Astrocyte (in vitro differentiated cells and primary cell): ENCODE measurements around the gene CCR3. TPM values are rescaled to one million over a fixed set of nuclear protein-coding genes. Genes with fewer than 3 reads are reported as not detected.

Experiments
- DNase-seq: peaks from one replicate; pipeline ENCODE4 v3.0.0-alpha.2; 2010; ENCODE audit warnings: low read depth
- FAIRE-seq: peaks from 2 replicates; lab custom pipeline; 2011; peaks lifted over from hg19 to GRCh38; lab: Jason Lieb, UNC
- H2AFZ ChIP-seq: 2 replicates; pipeline ENCODE4 v1.6.0; 2012; ENCODE audit warnings: low read depth, low read length, inconsistent platforms
- H3K27ac ChIP-seq: 2 replicates; pipeline ENCODE4 v1.5.1; 2011; ENCODE audit warnings: low read depth, low read length, inconsistent platforms
- H3K27me3 ChIP-seq: 2 replicates; pipeline ENCODE4 v1.6.0; 2011; ENCODE audit warnings: low read length, inconsistent platforms; ENCODE audit not compliant: insufficient read depth
- H3K36me3 ChIP-seq: 2 replicates; pipeline ENCODE4 v1.5.1; 2011; ENCODE audit warnings: low read length, inconsistent platforms; ENCODE audit not compliant: insufficient read depth
- H3K4me1 ChIP-seq: 2 replicates; pipeline ENCODE4 v1.5.1; 2011; ENCODE audit warnings: low read length, inconsistent platforms; ENCODE audit not compliant: insufficient read depth
- H3K4me2 ChIP-seq: 2 replicates; pipeline ENCODE4 v1.6.0; 2012; ENCODE audit warnings: low read length, inconsistent platforms
- H3K4me3 ChIP-seq: 2 replicates; pipeline ENCODE4 v1.5.1; 2011; ENCODE audit warnings: low read depth, mild to moderate bottlenecking, low read length, inconsistent platforms; ENCODE audit not compliant: insufficient read depth
- H3K79me2 ChIP-seq: 2 replicates; pipeline ENCODE4 v1.6.0; 2012; ENCODE audit warnings: mild to moderate bottlenecking, low read length, inconsistent platforms; ENCODE audit not compliant: insufficient read depth
- H3K9ac ChIP-seq: 2 replicates; pipeline ENCODE4 v1.6.0; 2012; ENCODE audit warnings: mild to moderate bottlenecking, low read length, inconsistent platforms
- H3K9me3 ChIP-seq: 2 replicates; pipeline ENCODE4 v1.5.1; 2012; ENCODE audit warnings: low read depth, mild to moderate bottlenecking, low read length, inconsistent platforms; ENCODE audit not compliant: insufficient read depth
- H4K20me1 ChIP-seq: 2 replicates; pipeline ENCODE4 v1.6.0; 2012; ENCODE audit warnings: low read length, inconsistent platforms; ENCODE audit not compliant: insufficient read depth
- H3K27ac Mint-ChIP-seq: one replicate; pipeline ENCODE4 v1.8.0; 2021; ENCODE audit warnings: mild to moderate bottlenecking, mixed read lengths; ENCODE audit not compliant: unreplicated experiment
- H3K27me3 Mint-ChIP-seq: one replicate; pipeline ENCODE4 v1.8.0; 2021; ENCODE audit warnings: low read depth, mixed read lengths; ENCODE audit not compliant: unreplicated experiment
- H3K36me3 Mint-ChIP-seq: one replicate; pipeline ENCODE4 v1.8.0; 2021; ENCODE audit warnings: low read depth, mixed read lengths; ENCODE audit not compliant: unreplicated experiment
- H3K4me1 Mint-ChIP-seq: one replicate; pipeline ENCODE4 v1.8.0; 2021; ENCODE audit warnings: low read depth, mixed read lengths; ENCODE audit not compliant: unreplicated experiment
- H3K4me3 Mint-ChIP-seq: one replicate; pipeline ENCODE4 v1.8.0; 2021; ENCODE audit warnings: mild to moderate bottlenecking, moderate library complexity, mixed read lengths; ENCODE audit not compliant: unreplicated experiment
- H3K9me3 Mint-ChIP-seq: one replicate; pipeline ENCODE4 v1.8.0; 2021; ENCODE audit warnings: mild to moderate bottlenecking, mixed read lengths; ENCODE audit not compliant: unreplicated experiment
- EZH2 ChIP-seq: IDR thresholded peaks from 2 replicates; pipeline ENCODE4 v1.6.1; 2012; ENCODE audit warnings: mild to moderate bottlenecking, low read length, inconsistent platforms; ENCODE audit not compliant: insufficient read depth
- total RNA-seq: library from RNA; stranded (reverse); gene quantifications from 2 replicates; pipeline ENCODE4 v1.2.1, GENCODE V29; 2021
- TF ChIP-seq, protein P1 (sequence below): IDR thresholded peaks from 2 replicates; pipeline ENCODE4 v1.5.1; 2011; ENCODE audit warnings: low read depth, mild to moderate bottlenecking, inconsistent platforms, low read length, moderate library complexity; ENCODE audit not compliant: insufficient read depth

CCR3 gene
- total RNA-seq, 1 donor from 2014 or later = not detected

GRCh38 chr3:46281551-46281950, 39.3 kb downstream of the CCR3 start:
- Histone ChIP-seq H3K4me1 (no peaks in the 10 kb centered on the region), H3K9me3 (no peaks in the 10 kb centered on the region), H2AFZ (no peak overlapping the region), H4K20me1 (no peaks in the 10 kb centered on the region), H3K4me2 (no peak overlapping the region), H3K4me3 (no peak overlapping the region), H3K27ac (no peak overlapping the region), H3K79me2 (no peaks in the 10 kb centered on the region), H3K27me3 (peaks cover 6% of the 10 kb centered on the region), H3K9ac (no peak overlapping the region), H3K36me3 (no peaks in the 10 kb centered on the region)
- H3K4me1 Mint-ChIP-seq = no peaks in the 10 kb centered on the region
- DNase-seq = no peak
- peaks cover 17% of the 10 kb centered on the region for H3K27me3 Mint-ChIP-seq
- H3K36me3 Mint-ChIP-seq = peaks cover 2% of the 10 kb centered on the region
- no peak overlapping the region for H3K4me3 Mint-ChIP-seq
- TF ChIP-seq, protein P1, sequence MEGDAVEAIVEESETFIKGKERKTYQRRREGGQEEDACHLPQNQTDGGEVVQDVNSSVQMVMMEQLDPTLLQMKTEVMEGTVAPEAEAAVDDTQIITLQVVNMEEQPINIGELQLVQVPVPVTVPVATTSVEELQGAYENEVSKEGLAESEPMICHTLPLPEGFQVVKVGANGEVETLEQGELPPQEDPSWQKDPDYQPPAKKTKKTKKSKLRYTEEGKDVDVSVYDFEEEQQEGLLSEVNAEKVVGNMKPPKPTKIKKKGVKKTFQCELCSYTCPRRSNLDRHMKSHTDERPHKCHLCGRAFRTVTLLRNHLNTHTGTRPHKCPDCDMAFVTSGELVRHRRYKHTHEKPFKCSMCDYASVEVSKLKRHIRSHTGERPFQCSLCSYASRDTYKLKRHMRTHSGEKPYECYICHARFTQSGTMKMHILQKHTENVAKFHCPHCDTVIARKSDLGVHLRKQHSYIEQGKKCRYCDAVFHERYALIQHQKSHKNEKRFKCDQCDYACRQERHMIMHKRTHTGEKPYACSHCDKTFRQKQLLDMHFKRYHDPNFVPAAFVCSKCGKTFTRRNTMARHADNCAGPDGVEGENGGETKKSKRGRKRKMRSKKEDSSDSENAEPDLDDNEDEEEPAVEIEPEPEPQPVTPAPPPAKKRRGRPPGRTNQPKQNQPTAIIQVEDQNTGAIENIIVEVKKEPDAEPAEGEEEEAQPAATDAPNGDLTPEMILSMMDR = no peak
- no peak overlapping the region for H3K27ac Mint-ChIP-seq
- no peak for FAIRE-seq
- H3K9me3 Mint-ChIP-seq = peaks cover 21% of the 10 kb centered on the region

DNA sequence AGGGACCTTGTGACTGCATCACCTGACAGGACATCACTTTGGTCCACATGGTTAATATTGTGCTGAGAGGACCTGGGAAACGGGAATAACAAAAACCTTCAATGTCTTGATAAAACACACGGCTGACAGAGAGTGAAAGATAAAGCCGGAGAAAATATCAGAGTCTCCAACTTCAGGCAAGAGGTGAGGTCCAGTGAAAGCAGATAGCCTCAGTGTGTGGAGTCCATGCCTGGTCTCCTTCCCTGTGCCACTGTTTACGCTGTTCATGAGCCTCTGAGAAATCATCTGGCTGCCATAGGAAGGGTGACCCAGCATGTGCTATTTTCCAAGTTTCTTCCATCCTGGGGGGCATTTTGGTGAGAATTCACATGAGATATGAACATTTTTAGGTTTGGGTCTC, 39.8 kb downstream of the CCR3 start:
- H3K27ac ChIP-seq = no peak overlapping the region

DNA sequence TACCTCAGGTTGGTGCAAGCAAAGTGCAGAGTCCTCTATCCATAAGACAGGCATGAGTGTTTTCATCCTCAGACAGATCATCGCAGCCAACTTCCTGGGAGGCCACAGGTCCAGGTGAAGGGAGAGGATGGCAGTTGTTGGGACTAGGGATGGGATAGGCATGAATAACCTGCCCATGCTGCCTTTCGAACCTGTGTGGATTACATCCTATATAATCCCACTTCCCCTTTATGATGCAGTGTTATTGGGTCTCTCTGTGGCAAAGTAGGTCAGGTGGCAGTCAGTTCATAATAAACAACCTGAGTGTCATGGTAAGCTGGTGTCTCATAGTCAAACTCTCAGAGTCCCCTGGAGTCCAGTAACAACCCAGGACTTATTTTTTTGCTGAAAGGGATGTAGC, 40.4 kb downstream of the CCR3 start:
- TF ChIP-seq, protein P1 = no peak
- no peak for TF ChIP-seq EZH2
- H3K27ac ChIP-seq = no peak overlapping the region
- no peaks in the 10 kb centered on the region for H3K36me3 ChIP-seq
- no peak overlapping the region for H3K4me3 ChIP-seq
- Mint-ChIP-seq H3K36me3 (peaks cover 2% of the 10 kb centered on the region), H3K4me3 (no peak overlapping the region), H3K4me1 (no peaks in the 10 kb centered on the region), H3K27ac (no peak overlapping the region), H3K27me3 (peaks cover 12% of the 10 kb centered on the region), H3K9me3 (peaks cover 13% of the 10 kb centered on the region)
- H3K4me1 ChIP-seq = no peaks in the 10 kb centered on the region
- no peaks in the 10 kb centered on the region for H3K9me3 ChIP-seq
- no peak overlapping the region for H2AFZ ChIP-seq
- H3K9ac ChIP-seq = no peak overlapping the region
- FAIRE-seq (no peak), DNase-seq (no peak)
- no peaks in the 10 kb centered on the region for H4K20me1 ChIP-seq
- H3K79me2 ChIP-seq = no peaks in the 10 kb centered on the region
- peaks cover 6% of the 10 kb centered on the region for H3K27me3 ChIP-seq
- H3K4me2 ChIP-seq = no peak overlapping the region

More for the DNA sequence above, 39.8 kb downstream of the CCR3 start:
- no peaks in the 10 kb centered on the region for H3K36me3 ChIP-seq
- H3K4me2 ChIP-seq = no peak overlapping the region
- no peak overlapping the region for H3K9ac ChIP-seq
- no peak for FAIRE-seq
- DNase-seq = no peak
- Mint-ChIP-seq H3K4me3 (no peak overlapping the region), H3K27me3 (peaks cover 17% of the 10 kb centered on the region), H3K9me3 (peaks cover 18% of the 10 kb centered on the region), H3K36me3 (peaks cover 2% of the 10 kb centered on the region), H3K27ac (no peak overlapping the region), H3K4me1 (no peaks in the 10 kb centered on the region)
- TF ChIP-seq, protein P1 = no peak
- TF ChIP-seq EZH2 = no peak
- peaks cover 6% of the 10 kb centered on the region for H3K27me3 ChIP-seq
- H2AFZ ChIP-seq = no peak overlapping the region
- no peaks in the 10 kb centered on the region for H3K9me3 ChIP-seq
- no peak overlapping the region for H3K4me3 ChIP-seq
- no peaks in the 10 kb centered on the region for H4K20me1 ChIP-seq
- no peaks in the 10 kb centered on the region for H3K79me2 ChIP-seq
- no peaks in the 10 kb centered on the region for H3K4me1 ChIP-seq
